ENCODE data around the gene CLEC20A. TPM values are rescaled to one million over a fixed set of nuclear protein-coding genes. Genes with fewer than 3 reads are reported as not detected.

The CLEC20A gene
- total and polyA plus RNA-seq, 8 donors = 0.13 to 0.54 (median 0.41) TPM; not detected in 4

DNA sequence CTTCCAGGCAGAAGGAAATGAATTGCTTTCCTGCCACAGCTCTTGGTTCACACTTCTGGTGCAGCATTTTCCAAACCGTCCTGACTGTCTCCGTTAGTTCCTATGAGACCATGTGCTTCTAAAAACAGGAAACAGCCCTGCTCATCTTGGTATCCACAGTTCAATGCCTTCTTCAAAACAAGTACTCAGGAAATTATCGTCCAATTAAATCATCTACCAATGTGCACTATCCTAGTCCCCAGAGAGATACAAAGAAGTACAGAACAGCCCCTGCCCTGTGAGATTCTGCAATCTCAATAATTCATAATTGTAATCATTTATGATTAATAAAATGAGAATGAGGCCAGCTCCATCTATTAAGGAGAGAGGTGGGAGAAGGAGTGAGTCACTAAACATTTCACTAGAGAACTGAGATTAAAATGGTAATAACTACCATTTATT lies 11.2 kb downstream of the CLEC20A start:
- intact Hi-C loops (cut with DNase I) = no loop called here
- H3K4me3 ChIP-seq = no peak overlapping the region
- ATAC-seq = no peak
- no peak for DNase-seq
- H3K27ac ChIP-seq = no peak overlapping the region
- no peaks in the 10 kb centered on the region for H3K9me3 ChIP-seq
- peaks cover 6 to 23% of the 10 kb centered on the region in 2 donors for H3K4me1 ChIP-seq
- TF ChIP-seq, protein P1, sequence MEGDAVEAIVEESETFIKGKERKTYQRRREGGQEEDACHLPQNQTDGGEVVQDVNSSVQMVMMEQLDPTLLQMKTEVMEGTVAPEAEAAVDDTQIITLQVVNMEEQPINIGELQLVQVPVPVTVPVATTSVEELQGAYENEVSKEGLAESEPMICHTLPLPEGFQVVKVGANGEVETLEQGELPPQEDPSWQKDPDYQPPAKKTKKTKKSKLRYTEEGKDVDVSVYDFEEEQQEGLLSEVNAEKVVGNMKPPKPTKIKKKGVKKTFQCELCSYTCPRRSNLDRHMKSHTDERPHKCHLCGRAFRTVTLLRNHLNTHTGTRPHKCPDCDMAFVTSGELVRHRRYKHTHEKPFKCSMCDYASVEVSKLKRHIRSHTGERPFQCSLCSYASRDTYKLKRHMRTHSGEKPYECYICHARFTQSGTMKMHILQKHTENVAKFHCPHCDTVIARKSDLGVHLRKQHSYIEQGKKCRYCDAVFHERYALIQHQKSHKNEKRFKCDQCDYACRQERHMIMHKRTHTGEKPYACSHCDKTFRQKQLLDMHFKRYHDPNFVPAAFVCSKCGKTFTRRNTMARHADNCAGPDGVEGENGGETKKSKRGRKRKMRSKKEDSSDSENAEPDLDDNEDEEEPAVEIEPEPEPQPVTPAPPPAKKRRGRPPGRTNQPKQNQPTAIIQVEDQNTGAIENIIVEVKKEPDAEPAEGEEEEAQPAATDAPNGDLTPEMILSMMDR (IDR thresholded peaks at IDR 0.05) = no peak
- no peaks in the 10 kb centered on the region for H3K36me3 ChIP-seq
- H3K27me3 ChIP-seq = peaks cover 0 to 12% of the 10 kb centered on the region in 2 donors

DNA sequence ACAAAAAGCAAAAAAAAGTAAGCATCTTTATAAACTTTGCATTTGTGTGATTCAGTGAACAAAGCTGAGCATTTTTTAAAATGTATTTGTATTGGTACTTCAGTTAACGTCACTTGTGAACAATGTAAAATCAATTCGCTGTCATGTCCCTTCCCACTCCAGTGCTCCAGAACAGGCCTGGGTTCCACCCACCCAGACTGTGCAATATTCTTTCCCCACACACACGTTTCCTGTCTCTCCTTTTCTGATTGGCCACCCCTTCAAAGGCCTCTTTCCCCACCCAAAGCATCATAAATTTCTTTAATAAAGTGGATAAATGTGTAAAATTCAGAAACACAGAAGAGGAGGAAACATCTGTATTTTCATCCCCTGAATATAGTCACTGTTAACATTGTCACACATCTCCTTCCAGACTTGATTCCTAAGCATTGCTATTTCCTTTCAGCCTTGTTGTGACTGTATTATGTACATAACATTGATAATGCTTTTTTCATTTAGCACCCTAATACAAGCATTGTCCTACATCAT lies 12.0 kb downstream of the CLEC20A start:
- Histone ChIP-seq H3K4me1 (peaks cover 6 to 23% of the 10 kb centered on the region in 2 donors), H3K36me3 (peaks cover 0 to 3% of the 10 kb centered on the region in 2 donors), H3K27ac (no peak overlapping the region), H3K9me3 (no peaks in the 10 kb centered on the region), H3K27me3 (peaks cover 0 to 12% of the 10 kb centered on the region in 2 donors), H3K4me3 (no peak overlapping the region)
- intact Hi-C loops (cut with DNase I) = no loop called here
- no peak for ATAC-seq
- TF ChIP-seq, protein P1 (IDR thresholded peaks at IDR 0.05) = no peak
- DNase-seq = no peak

DNA sequence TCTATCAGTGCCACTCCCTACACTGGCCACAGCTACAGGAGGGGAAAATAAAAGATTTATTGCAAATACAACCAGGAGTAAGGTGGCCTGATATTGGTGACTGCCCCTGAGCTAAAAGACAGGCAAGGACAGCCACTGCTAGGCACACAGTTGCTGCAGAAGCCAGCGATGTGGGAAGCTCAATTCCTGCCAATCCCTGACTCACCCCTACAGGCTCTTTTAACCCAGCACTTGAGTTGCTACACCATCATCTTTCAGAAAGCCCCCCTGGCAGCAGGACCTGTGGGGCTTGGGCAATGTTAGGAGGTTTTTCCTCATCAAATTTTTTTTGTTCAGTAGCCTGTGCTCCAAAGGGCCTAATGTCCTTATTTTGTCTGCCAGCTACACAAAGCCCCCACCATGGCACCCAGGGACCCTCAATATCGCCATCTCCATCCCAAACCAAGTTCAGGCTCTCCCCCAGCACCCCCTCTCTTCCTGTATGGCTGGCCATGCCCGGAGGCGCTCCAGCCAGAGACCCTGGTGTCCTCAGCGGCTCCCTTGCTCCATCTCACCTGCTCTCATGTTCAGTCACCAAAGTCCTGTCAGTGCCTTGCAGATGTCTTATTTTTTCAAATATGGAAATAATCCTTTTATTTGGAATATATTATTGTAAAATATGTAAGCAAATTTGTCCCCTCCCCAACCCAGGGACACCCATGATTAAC lies 13.4 kb downstream of the CLEC20A start:
- ATAC-seq = no peak
- H3K4me1 ChIP-seq = peaks cover 6 to 23% of the 10 kb centered on the region in 2 donors
- TF ChIP-seq, protein P1 (IDR thresholded peaks at IDR 0.05) = no peak
- no peak overlapping the region for H3K4me3 ChIP-seq
- no peaks in the 10 kb centered on the region for H3K9me3 ChIP-seq
- intact Hi-C loops (cut with DNase I) = no loop called here
- peaks cover 0 to 12% of the 10 kb centered on the region in 2 donors for H3K27me3 ChIP-seq
- no peak overlapping the region for H3K27ac ChIP-seq
- DNase-seq = no peak
- peaks cover 0 to 3% of the 10 kb centered on the region in 2 donors for H3K36me3 ChIP-seq

DNA sequence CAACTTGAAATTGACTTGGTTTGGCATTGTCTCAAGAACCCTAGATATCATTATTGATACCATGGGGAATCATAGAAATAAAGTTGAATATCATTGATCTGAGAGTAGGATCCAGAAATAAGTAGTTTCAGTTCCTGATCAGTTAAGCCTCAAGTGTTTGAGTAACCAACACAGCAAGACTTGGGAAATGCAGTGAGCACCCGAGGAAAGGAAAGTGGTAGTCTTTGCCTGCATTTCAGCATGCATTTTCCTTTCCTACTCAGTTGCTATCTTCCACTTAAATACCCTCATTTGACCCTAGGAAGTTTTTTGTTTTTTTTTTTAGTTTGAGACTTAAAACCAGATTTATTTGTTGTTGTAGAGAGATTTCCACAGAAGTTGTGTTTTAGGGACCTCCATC lies 18.9 kb downstream of the CLEC20A start:
- no peak for DNase-seq
- ATAC-seq = peak; percentile 22
- peaks cover 0 to 24% of the 10 kb centered on the region in 2 donors for H3K36me3 ChIP-seq
- H3K4me1 ChIP-seq = no peaks in the 10 kb centered on the region
- no peak overlapping the region for H3K4me3 ChIP-seq
- intact Hi-C loops (cut with DNase I) = no loop called here
- no peaks in the 10 kb centered on the region for H3K27me3 ChIP-seq
- no peak overlapping the region for H3K27ac ChIP-seq
- TF ChIP-seq, protein P1 (IDR thresholded peaks at IDR 0.05) = no peak
- no peaks in the 10 kb centered on the region for H3K9me3 ChIP-seq

DNA sequence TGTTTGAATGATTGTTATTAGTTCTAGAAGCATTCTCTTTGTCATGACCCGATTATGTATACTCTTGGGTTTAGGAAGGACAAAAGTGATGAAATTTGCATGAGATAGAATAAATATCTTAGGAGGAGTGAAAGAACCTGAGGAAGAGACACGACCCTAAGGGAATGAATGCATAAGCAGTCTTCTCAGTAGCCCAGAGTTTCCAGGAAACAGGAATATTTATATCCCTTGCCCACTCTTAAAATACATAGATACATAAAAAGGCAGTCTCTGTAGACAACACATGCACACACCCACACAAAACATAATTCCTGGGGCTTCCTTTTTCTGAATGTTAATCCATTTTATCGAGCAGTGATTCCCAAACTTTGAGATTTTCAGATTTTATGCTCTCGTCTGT lies 19.4 kb downstream of the CLEC20A start:
- intact Hi-C loops (cut with DNase I) = no loop called here
- H3K27me3 ChIP-seq = no peaks in the 10 kb centered on the region
- no peak overlapping the region for H3K27ac ChIP-seq
- no peaks in the 10 kb centered on the region for H3K9me3 ChIP-seq
- H3K4me1 ChIP-seq = no peaks in the 10 kb centered on the region
- H3K4me3 ChIP-seq = no peak overlapping the region
- DNase-seq (no peak), ATAC-seq (no peak)
- H3K36me3 ChIP-seq = peaks cover 0 to 25% of the 10 kb centered on the region in 2 donors
- TF ChIP-seq, protein P1 (IDR thresholded peaks at IDR 0.05) = no peak
